IPS DF 6.9 (cell line): ENCODE results near the gene HBA1.

Experiments used
- DNase-seq: peaks from one replicate; pipeline ENCODE4 v3.0.0-alpha.2; 2013; ENCODE audit warnings: low read depth, low spot score
- H3K27ac ChIP-seq: one replicate; pipeline ENCODE4 v1.5.1; 2013; ENCODE audit warnings: low read length, control low read depth
- H3K27me3 ChIP-seq: 2 replicates; pipeline ENCODE4 v1.6.1; 2013; ENCODE audit warnings: mild to moderate bottlenecking, low read length; ENCODE audit not compliant: control insufficient read depth, insufficient read depth
- H3K36me3 ChIP-seq: 2 replicates; pipeline ENCODE4 v1.6.1; 2013; ENCODE audit warnings: low read length; ENCODE audit not compliant: control insufficient read depth, insufficient read depth
- H3K4me1 ChIP-seq: 2 replicates; pipeline ENCODE4 v1.6.1; 2013; ENCODE audit warnings: low read length; ENCODE audit not compliant: control insufficient read depth, insufficient read depth
- H3K4me3 ChIP-seq: 2 replicates; pipeline ENCODE4 v1.5.1; 2013; ENCODE audit warnings: mild to moderate bottlenecking, low read length
- H3K9me3 ChIP-seq: 2 replicates; pipeline ENCODE4 v1.6.1; 2013; ENCODE audit warnings: low read length, inconsistent platforms; ENCODE audit not compliant: control insufficient read depth, insufficient read depth
- WGBS: extraction: QIAGEN DNeasy Blood & Tissue Kit; methylation state at CpG from one replicate; pipeline ENCODE4 v1.1.7; 2013; ENCODE audit warnings: mixed read lengths, missing lambda C conversion rate; ENCODE audit not compliant: insufficient read length, insufficient coverage; 5-methylcytosine and 5-hydroxymethylcytosine counted together

Gene HBA1

DNA sequence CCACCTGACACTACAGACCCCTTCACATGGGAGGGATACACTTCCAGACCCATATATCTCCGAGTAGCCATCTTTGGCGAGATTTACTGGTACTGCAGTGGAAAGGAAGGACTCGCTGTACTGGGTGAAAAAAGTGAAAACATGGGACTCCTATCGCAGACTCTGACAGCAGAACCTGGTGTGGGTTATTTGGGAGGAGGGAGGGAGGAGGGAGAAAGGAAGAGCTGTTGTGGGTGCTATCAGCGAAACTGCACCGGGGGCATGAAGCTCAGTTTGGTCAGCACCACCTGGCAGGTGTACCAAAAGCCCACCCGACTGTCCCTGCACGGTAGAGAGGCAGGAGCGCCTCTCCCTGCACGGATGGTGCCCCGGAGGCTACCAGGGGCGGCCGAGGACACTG, 8.7 kb downstream of the HBA1 start:
- DNase-seq = no peak
- no peaks in the 10 kb centered on the region; the same call in 1 of the 2 replicates for H3K27me3 ChIP-seq
- no peak overlapping the region for H3K27ac ChIP-seq
- WGBS = no CpG with 5 or more reads among the region's 13 CpGs
- peaks cover 3% of the 10 kb centered on the region; the same call in 1 of the 2 replicates for H3K4me1 ChIP-seq
- peaks cover 20% of the 10 kb centered on the region for H3K36me3 ChIP-seq
- H3K4me3 ChIP-seq = no peak overlapping the region
- H3K9me3 ChIP-seq = no peaks in the 10 kb centered on the region

DNA sequence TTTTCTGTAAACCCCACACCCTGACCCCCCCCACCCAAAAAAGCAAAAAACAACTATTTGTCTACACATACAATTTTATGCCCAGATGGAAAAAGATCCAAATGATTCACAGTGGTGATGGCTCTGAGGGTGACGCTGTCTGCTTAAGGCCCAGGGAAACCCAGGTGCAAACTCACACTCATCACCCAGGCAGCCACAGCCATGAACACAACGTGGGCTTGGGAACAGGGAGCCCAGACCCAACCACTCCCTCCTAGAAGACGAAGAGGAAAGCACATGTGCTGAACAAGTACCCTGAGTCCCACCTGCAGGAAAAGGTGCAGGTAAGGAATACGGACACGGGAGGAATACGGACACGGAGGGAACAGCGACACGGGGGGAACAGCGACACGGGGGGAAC, 9.2 kb downstream of the HBA1 start:
- no peaks in the 10 kb centered on the region for H3K9me3 ChIP-seq
- no peaks in the 10 kb centered on the region; the same call in 1 of the 2 replicates for H3K27me3 ChIP-seq
- peaks cover 21% of the 10 kb centered on the region for H3K36me3 ChIP-seq
- H3K4me1 ChIP-seq = peaks cover 3% of the 10 kb centered on the region; the same call in 1 of the 2 replicates
- H3K4me3 ChIP-seq = no peak overlapping the region
- WGBS = no CpG with 5 or more reads among the region's 11 CpGs
- DNase-seq = no peak
- H3K27ac ChIP-seq = no peak overlapping the region

DNA sequence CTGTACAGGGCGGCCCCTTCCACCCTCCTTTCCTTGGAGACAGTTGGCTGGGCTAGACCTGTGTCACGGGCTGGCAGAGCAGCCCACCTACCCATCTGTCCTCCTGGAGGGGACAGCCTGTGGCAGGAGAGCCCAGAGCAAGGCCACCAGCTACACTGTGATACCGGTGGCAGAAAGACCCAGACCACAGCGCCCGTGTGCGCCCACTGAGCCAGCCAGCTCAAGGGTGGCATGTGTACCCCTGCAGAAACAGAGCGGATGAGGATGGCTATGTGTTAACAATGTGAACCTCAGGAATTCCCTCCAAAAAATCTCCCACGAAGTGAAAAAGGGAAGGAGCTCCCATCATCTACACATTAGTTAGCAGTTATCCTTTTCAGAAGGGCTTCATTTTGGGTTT, 10.8 kb downstream of the HBA1 start:
- no CpG with 5 or more reads among the region's 8 CpGs for WGBS
- no peak for DNase-seq
- H3K4me3 ChIP-seq = no peak overlapping the region
- H3K27me3 ChIP-seq = no peaks in the 10 kb centered on the region
- H3K9me3 ChIP-seq = no peaks in the 10 kb centered on the region
- H3K27ac ChIP-seq = no peak overlapping the region
- H3K36me3 ChIP-seq = peaks cover 33% of the 10 kb centered on the region
- H3K4me1 ChIP-seq = no peaks in the 10 kb centered on the region

DNA sequence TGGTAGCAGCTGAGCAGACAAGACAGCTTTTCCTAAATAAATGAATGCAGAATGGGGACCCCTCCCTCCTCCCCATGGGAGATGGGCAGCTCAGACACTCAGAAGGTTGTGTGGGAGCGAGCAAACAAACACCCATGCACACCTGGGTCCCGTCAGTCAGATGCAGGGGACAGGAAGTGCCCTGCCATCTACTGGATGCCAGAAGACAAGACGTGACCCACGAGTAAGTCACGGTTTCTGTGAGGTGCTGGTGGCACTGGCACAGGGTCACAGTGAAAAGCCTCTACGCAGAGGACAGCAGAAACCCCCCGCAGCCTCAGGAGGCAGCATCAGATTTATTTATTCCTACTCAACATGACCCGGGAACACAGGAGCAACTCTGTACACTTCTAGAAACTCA, 12.2 kb downstream of the HBA1 start:
- no CpG with 5 or more reads among the region's 8 CpGs for WGBS
- Histone ChIP-seq H3K9me3 (no peaks in the 10 kb centered on the region), H3K4me1 (no peaks in the 10 kb centered on the region), H3K4me3 (no peak overlapping the region), H3K27ac (no peak overlapping the region), H3K27me3 (no peaks in the 10 kb centered on the region), H3K36me3 (peaks cover 36% of the 10 kb centered on the region)
- no peak for DNase-seq

DNA sequence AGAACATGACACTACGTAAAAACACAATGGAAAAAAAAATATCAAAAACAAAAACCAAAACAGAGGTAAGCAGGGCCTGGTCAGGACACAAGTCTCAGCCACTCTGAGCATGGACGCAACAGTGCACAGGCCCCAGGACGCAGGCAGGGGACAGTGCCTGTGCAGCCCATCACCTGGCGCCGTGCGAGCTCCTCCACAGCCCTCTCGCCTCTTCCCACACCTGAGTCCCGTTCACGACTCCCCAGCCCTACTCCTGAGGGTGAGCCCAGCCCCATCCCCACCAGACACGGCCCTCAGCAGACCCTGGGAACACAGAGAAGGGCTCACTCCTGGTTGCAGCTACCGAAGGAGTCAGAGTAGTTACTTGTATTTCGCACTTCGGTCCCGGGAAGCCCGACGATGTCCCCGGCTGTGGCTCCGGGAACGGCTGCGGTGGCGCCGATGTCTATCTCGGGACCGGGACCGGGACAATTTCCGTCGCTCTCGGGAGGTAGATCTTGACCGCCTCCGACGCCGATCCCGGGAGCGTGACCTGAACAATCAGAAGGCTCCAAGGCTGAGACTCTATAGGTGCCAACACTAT, 13.2 kb downstream of the HBA1 start:
- H3K27ac ChIP-seq = no peak overlapping the region
- no peaks in the 10 kb centered on the region for H3K9me3 ChIP-seq
- no peaks in the 10 kb centered on the region for H3K27me3 ChIP-seq
- DNase-seq = no peak
- peaks cover 36% of the 10 kb centered on the region for H3K36me3 ChIP-seq
- H3K4me3 ChIP-seq = no peak overlapping the region
- no CpG with 5 or more reads among the region's 34 CpGs for WGBS
- H3K4me1 ChIP-seq = no peaks in the 10 kb centered on the region

DNA sequence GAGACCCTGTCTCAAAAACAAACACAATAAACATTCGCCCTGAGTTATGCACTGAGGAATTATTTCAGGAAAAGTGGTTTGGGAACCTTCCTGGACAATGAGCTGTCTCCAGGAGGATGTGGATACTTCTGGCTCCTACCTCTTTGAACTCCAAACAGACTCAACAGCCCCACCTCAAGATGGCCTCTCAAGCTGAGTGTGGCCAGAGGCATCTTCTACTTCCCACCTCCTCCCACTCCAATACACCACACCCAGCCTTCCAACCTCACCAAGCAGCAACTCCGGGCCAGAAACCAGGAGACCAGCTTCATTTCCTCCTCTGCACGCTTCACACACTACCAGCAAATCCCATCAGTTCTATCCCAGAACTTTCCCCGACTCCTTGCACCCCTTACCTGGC, 15.4 kb downstream of the HBA1 start:
- Histone ChIP-seq H3K36me3 (peaks cover 39% of the 10 kb centered on the region), H3K27me3 (no peaks in the 10 kb centered on the region), H3K27ac (no peak overlapping the region), H3K4me1 (no peaks in the 10 kb centered on the region), H3K4me3 (no peak overlapping the region), H3K9me3 (no peaks in the 10 kb centered on the region)
- no CpG with 5 or more reads among the region's 4 CpGs for WGBS
- DNase-seq = no peak

DNA sequence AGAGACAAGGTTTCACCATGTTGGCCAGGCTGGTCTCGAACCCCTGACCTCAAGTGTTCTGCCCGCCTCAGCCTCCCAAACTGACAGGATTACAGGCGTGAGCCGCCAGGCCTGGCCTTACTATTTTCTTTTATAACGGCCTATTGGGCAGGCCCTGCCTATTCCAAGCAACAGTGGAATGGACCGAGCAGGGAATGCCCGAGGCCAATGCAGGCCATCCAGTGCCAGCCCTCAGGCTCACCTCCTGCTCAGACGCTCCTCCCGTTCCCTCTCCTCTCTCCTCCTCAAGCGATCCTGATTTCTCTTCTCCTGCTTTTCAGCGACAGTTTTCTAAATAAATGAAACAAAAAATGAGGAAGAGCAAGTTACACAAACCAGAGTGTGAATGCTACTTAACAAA, 16.2 kb downstream of the HBA1 start:
- Histone ChIP-seq H3K36me3 (peaks cover 41% of the 10 kb centered on the region), H3K9me3 (no peaks in the 10 kb centered on the region), H3K4me1 (no peaks in the 10 kb centered on the region), H3K4me3 (no peak overlapping the region), H3K27ac (no peak overlapping the region), H3K27me3 (no peaks in the 10 kb centered on the region)
- no CpG with 5 or more reads among the region's 11 CpGs for WGBS
- DNase-seq = no peak

DNA sequence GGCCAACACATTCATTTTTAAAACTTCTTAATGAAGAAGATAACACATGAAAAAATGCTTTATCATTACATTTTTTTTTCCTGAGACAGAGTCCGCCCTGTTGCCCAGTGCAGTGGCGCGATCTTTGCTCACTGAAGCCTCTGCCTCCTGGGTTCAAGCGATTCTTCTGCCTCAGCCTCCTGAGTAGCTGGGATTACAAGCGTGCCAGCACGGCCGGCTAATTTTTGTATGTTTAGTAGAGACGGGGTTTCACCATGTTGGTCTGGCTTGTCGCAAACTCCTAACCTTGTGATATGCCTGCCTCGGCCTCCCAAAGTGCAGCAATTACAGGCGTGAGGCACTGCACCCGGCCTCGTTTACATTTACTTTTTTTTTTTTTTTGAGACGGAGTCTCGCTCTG, 17.0 kb downstream of the HBA1 start:
- no peak overlapping the region for H3K27ac ChIP-seq
- no peaks in the 10 kb centered on the region for H3K4me1 ChIP-seq
- H3K27me3 ChIP-seq = no peaks in the 10 kb centered on the region
- no peaks in the 10 kb centered on the region for H3K9me3 ChIP-seq
- no peak for DNase-seq
- no CpG with 5 or more reads among the region's 15 CpGs for WGBS
- peaks cover 42% of the 10 kb centered on the region for H3K36me3 ChIP-seq
- no peak overlapping the region for H3K4me3 ChIP-seq

DNA sequence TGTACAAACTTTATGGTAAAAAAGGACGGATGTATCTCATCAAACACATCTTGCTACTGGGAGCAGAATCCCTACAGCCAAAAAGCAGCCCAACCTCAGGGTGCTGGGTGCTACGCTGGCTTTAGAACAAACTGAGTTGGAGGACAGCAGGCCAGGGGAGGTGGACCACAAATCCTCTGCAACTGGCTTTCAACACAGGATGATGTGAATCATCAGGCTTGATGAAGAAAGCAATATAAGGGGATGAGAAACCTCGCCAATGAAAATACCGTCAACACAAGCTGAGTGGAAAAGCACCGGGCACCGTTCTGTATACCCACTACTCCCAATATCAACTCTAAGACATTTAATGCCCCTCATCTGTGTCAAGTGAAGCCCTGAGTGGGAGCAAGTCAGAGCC, 18.0 kb downstream of the HBA1 start:
- no peaks in the 10 kb centered on the region for H3K27me3 ChIP-seq
- H3K4me3 ChIP-seq = no peak overlapping the region
- no peaks in the 10 kb centered on the region for H3K4me1 ChIP-seq
- no peak for DNase-seq
- no peak overlapping the region for H3K27ac ChIP-seq
- no peaks in the 10 kb centered on the region for H3K9me3 ChIP-seq
- WGBS = no CpG with 5 or more reads among the region's 6 CpGs
- peaks cover 38% of the 10 kb centered on the region for H3K36me3 ChIP-seq

DNA sequence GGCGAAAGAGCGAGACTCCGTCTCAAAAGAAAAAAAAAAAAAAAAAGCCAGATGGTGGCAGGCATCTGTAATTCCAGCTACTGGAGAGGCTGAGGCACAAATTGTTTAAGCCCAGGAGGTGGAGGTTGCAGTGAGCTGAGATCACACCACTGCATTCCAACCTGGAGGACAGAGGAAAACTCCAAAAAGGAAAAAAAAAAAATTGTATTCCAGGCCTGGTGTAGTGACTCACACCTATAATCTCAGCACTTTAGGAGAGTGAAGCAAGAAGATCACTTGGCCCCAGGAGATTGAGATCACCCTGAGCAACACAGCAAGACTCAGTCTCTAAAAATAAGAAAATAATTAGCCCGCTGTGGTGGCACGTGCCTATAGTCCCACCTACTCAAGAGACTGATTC, 23.9 kb downstream of the HBA1 start:
- peaks cover 25% of the 10 kb centered on the region for H3K36me3 ChIP-seq
- no peak overlapping the region for H3K27ac ChIP-seq
- H3K27me3 ChIP-seq = no peaks in the 10 kb centered on the region
- DNase-seq = no peak
- H3K4me3 ChIP-seq = no peak overlapping the region
- H3K9me3 ChIP-seq = no peaks in the 10 kb centered on the region
- H3K4me1 ChIP-seq = no peaks in the 10 kb centered on the region
- WGBS = no CpG with 5 or more reads among the region's 5 CpGs

DNA sequence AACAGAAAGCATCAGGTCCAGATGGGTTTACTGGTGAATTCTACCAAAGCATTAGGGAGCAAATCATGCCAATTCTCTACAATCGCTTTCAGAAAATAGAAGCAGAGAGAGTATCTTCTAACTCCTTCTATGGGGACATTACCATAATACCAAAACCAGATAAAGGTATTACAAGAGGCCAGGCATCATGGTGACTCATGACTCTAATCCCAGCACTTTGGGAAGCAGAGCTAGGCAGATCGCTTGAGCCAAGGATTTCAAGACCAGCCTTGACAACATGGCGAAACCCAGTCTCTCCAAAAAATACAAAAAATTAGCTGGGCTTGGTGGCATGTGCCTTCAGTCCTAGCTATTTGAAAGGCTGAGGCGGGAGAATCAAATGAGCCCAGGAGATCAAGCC, 26.8 kb downstream of the HBA1 start:
- DNase-seq = no peak
- Histone ChIP-seq H3K4me1 (no peaks in the 10 kb centered on the region), H3K27ac (no peak overlapping the region), H3K27me3 (no peaks in the 10 kb centered on the region), H3K36me3 (peaks cover 26% of the 10 kb centered on the region), H3K4me3 (no peak overlapping the region), H3K9me3 (no peaks in the 10 kb centered on the region)
- WGBS = no CpG with 5 or more reads among the region's 4 CpGs
